ENCODE data around the gene FAM185A. TPM values are rescaled to one million over a fixed set of nuclear protein-coding genes. Genes with fewer than 3 reads are reported as not detected.
"Not testable (repeated sequence)": the region's sequence is repeated elsewhere in the genome, so short reads cannot be mapped to it uniquely, and the experiment has no call there.

Gene FAM185A
- total and polyA plus RNA-seq, 8 donors = 5.3 to 35.0 (median 10.3) TPM

DNA sequence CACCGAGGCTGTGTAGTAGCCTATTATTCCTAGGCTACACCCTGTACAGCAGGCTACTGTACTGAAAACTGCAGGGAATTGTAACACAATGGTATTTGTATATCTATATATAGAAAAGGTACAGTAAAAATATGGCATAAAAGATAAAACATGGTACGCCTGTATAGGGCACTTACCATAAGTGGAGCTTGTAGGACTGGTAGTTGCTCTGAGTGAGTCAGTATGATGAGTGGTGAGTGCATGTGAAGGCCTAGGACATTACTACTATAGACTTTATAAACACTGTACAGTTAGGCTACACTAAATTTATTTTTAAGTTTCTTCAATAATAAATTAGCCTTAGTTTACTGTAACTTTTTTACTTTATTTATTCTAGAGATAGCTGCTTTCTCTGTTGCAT lies 40.0 kb downstream of the FAM185A start:
- H3K4me1 ChIP-seq; H3K9me3 ChIP-seq; H3K4me3 ChIP-seq; H3K27ac ChIP-seq; H3K27me3 ChIP-seq; H3K36me3 ChIP-seq; DNase-seq; intact Hi-C loops (cut with DNase I; ENCODE audit: low total_unique reads): not testable (repeated sequence)
- WGBS, 5 donors = 96 to 100% (median 96%) methylated on average over 2 of the region's 2 CpGs

DNA sequence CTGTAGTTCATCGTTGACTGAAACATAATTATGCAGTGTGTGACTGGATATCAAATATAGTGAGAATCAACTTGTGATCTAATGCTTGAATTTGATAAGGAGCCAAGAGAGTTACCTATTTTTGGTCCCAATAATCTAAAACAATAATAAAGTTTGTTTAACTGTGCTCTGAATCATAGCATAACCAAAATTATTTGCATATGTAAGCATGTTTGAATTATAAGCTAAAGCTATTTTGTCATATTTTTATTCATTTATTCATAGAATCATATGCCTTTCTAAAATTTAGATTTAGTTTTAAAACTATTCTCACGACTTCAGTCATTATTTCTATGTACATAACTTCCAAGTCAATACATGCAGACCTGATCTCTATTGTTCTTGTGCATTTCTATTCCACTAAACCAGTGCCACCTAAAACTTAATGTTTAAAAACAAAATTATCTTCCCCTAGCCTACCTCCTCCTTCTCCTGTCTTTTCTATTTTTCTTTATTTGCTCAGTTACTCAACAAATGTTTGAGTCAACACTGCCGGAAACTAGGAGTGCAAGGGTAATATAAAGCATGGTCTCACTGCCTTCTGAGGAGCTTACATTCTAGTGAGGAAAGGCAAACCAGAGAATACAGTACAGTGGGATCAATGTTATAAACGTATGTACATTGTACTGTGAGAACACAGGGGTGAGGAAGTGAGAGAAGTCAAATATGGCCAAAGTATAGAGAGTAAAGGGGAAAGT lies 41.7 kb downstream of the FAM185A start:
- H3K27me3 ChIP-seq; H3K4me3 ChIP-seq; intact Hi-C loops (cut with DNase I; ENCODE audit: low total_unique reads); H3K27ac ChIP-seq; DNase-seq; H3K9me3 ChIP-seq; H3K36me3 ChIP-seq; H3K4me1 ChIP-seq: not testable (repeated sequence)
- 43 to 63% (median 52%) methylated on average over 4 of the region's 4 CpGs for WGBS, 5 donors

DNA sequence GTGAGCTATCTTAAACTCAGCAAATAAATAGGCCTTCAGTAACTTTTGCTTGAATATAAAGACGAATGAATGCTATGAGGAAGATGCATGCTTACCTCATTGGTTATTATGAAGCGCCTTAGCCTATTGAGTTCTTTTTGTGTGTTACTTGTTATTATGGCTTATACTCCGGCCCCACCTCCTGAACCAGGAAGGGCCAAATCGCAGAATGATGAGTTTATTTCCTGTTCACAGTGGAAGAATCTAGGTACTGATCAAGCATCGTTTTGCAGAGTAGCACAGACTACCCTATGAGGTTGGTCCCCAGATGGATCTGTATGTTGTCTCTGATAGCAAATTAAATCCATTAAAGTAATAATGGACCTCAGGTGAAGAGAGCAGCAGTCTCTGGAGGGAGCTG lies 42.6 kb downstream of the FAM185A start:
- H3K4me3 ChIP-seq; H3K36me3 ChIP-seq; H3K27me3 ChIP-seq; H3K9me3 ChIP-seq; DNase-seq; H3K4me1 ChIP-seq; intact Hi-C loops (cut with DNase I; ENCODE audit: low total_unique reads): not testable (repeated sequence)
- whole genome bisulfite sequencing, 5 donors = 72 to 92% (median 90%) methylated on average over 4 to 5 of the region's 5 CpGs
- H3K27ac ChIP-seq = peak overlapping the region in 1 of 5 donors; percentile 46

DNA sequence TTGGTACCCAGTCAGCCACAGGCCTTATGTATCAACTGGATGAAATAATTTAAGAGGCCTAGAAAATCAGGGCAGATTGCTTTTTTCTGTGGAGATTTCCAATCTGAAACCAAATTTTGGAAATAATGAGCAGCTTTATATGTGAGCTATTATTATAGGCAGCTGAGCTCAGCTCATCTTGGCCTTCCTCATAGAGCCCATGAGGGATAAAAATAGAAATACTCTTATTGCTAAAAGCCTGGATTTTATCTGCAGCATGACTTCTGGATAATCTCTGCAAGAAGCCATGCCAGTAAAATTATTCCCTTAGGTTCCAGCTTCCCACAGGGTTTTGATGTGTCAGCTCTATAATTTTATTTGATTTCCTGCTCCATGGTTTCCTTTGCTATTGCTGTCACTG lies 43.0 kb downstream of the FAM185A start:
- H3K4me3 ChIP-seq; H3K36me3 ChIP-seq; H3K9me3 ChIP-seq; H3K4me1 ChIP-seq; H3K27me3 ChIP-seq; DNase-seq; intact Hi-C loops (cut with DNase I; ENCODE audit: low total_unique reads): not testable (repeated sequence)
- H3K27ac ChIP-seq = peak overlapping the region in 1 of 5 donors; percentile 46

DNA sequence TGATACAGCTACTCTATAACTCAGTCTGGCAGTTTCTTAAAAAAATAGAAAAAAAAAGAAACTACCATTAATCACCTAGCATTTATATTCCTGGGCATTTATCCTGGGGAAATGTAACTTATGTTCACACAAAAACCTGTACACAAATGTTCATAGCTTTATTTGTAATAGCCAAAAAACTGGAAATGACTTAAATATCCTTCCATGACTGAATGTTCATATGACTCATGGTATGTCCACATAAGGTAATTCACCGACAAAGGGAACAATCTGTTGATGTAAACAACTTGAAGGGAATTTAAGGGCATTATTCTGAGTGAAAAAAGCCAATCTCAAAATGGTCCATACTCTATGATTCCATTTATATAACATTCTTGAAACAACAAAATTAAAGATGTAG lies 45.8 kb downstream of the FAM185A start:
- H3K4me3 ChIP-seq; H3K36me3 ChIP-seq; H3K4me1 ChIP-seq; DNase-seq; H3K27ac ChIP-seq; intact Hi-C loops (cut with DNase I; ENCODE audit: low total_unique reads); H3K9me3 ChIP-seq; H3K27me3 ChIP-seq: not testable (repeated sequence)
- WGBS, 5 donors = 81 to 90% (median 85%) methylated on average over 1 of the region's 1 CpG

DNA sequence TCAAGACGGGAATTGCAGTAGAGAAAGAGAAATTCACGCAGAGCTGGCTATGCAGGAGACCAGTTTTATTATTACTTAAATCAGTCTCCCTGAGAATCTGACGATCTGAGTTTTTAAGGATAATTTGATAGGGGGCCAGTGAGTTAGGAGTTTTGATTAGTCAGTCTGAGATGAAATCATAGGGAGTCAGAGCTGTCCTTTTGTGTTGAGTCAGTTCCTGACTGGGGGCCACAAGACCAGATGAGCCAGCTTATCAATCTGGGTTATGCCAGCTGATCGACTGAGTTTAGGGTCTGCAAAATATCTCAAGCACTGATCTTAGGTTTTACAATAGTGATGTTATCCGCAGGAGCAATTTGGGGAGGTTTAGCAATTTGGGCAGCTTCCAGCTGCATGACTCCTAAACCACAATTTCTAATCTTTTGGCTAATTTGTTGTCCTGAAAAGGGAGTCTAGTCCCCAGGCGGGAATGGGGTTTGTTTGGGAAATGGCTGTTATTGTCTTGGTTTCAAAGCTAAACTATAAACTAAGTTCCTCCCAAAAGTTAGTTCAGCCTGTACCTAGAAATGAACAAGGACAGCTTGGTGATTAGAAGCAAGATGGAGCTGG lies 47.3 kb downstream of the FAM185A start:
- 78 to 100% (median 95%) methylated on average over 2 to 5 of the region's 6 CpGs for WGBS, 5 donors

DNA sequence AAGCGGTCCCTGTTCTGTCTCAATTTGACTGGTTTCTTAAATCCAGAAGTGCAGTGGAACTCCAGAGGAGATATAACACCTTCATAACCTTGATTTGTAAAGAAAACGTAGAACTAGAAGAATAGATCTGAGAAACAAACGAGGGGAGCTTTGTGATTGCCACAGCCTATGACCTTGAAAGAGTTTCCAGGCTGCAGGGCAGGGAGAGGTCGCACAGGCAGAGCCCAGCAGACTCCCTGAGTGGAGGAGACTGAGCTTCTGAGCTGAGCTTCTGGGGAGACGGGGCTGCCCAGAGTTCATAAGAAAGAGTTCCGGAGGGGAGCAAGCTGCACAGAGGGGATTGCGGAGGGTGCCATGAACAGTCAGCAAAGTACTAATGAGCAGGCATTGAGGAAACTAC lies 57.8 kb downstream of the FAM185A start:
- H3K9me3 ChIP-seq = no peaks in the 10 kb centered on the region
- TF ChIP-seq POLR2AphosphoS5 (IDR thresholded peaks at IDR 0.05) (no peak), EP300 (IDR thresholded peaks at IDR 0.05) (no peak), POLR2A (IDR thresholded peaks at IDR 0.05) (no peak)
- TF ChIP-seq, protein P1, sequence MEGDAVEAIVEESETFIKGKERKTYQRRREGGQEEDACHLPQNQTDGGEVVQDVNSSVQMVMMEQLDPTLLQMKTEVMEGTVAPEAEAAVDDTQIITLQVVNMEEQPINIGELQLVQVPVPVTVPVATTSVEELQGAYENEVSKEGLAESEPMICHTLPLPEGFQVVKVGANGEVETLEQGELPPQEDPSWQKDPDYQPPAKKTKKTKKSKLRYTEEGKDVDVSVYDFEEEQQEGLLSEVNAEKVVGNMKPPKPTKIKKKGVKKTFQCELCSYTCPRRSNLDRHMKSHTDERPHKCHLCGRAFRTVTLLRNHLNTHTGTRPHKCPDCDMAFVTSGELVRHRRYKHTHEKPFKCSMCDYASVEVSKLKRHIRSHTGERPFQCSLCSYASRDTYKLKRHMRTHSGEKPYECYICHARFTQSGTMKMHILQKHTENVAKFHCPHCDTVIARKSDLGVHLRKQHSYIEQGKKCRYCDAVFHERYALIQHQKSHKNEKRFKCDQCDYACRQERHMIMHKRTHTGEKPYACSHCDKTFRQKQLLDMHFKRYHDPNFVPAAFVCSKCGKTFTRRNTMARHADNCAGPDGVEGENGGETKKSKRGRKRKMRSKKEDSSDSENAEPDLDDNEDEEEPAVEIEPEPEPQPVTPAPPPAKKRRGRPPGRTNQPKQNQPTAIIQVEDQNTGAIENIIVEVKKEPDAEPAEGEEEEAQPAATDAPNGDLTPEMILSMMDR (IDR thresholded peaks at IDR 0.05) = no peak
- DNase-seq = no peak
- 81 to 87% (median 83%) methylated on average over 7 of the region's 7 CpGs for WGBS, 5 donors
- no peaks in the 10 kb centered on the region for H3K27me3 ChIP-seq
- no peak overlapping the region for H3K4me3 ChIP-seq
- H3K27ac ChIP-seq = no peak overlapping the region
- intact Hi-C loops (cut with DNase I; ENCODE audit: low total_unique reads) = no loop called here
- H3K36me3 ChIP-seq = peaks cover 0 to 22% (median 6%) of the 10 kb centered on the region in 4 donors
- peaks cover 0 to 16% (median 8%) of the 10 kb centered on the region in 4 donors for H3K4me1 ChIP-seq

More for the DNA sequence above, 47.3 kb downstream of the FAM185A start:
- H3K27me3 ChIP-seq; intact Hi-C loops (cut with DNase I; ENCODE audit: low total_unique reads); H3K4me3 ChIP-seq; H3K27ac ChIP-seq; H3K36me3 ChIP-seq; H3K9me3 ChIP-seq; H3K4me1 ChIP-seq; DNase-seq: not testable (repeated sequence)

All from stomach (tissue), 9 donors.